Measurements from ENCODE around the gene TYMS.

Gene TYMS

DNA sequence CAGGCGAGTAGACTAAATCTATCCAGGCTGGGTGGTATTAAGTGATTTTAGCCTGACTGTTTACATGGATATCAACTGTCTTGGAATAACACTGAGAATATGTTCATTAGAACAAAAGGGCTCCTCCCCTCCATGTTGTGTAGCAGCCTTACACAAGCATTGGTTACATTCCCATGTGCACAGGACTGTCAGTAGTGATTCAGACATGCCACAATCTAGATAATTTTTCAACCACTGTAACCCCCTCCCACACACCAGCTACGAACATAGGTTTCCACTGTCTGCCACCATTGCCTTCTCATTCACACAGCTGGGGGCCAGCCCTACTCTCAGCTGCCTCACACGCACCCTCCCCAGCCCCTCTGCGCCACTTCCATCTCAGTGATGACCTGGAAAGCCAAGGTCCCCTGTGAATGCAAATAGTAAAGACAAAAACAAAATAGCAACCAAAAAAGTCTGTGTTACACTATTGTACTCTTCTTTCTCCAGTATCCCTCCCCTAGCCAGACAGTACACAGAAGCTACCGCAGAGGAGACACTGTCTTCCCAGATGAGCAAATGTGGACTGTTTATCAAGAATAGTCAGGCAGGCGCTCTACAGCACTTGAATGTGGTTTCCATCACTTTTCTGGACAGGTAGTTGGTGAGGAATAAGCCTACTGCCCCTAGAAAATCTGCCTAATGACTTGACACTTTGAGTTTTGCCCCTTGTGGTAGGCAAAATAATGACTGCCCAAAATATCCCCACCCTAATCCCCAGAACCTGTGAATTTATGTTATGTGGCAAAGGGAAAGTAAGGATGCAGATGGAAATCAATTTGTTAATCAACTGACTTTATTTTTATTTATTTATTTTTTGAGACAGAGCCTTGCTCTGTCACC is 27.9 kb upstream of the TYMS start:
- TF ChIP-seq FOXP2 (optimal IDR thresholded peaks at IDR 0.05; ENCODE audit: borderline replicate concordance, extremely low read depth, extremely low read length, insufficient read depth) (no peak), POLR2AphosphoS5 (IDR thresholded peaks at IDR 0.05; ENCODE audit: low read depth, low read length) (no peak), TAF1 (IDR thresholded peaks at IDR 0.05; ENCODE audit: borderline replicate concordance, insufficient read depth, low read length) (no peak), SIN3A (IDR thresholded peaks at IDR 0.05; ENCODE audit: borderline replicate concordance, insufficient read depth, low read length) (no peak)
- TF ChIP-seq, protein P1, sequence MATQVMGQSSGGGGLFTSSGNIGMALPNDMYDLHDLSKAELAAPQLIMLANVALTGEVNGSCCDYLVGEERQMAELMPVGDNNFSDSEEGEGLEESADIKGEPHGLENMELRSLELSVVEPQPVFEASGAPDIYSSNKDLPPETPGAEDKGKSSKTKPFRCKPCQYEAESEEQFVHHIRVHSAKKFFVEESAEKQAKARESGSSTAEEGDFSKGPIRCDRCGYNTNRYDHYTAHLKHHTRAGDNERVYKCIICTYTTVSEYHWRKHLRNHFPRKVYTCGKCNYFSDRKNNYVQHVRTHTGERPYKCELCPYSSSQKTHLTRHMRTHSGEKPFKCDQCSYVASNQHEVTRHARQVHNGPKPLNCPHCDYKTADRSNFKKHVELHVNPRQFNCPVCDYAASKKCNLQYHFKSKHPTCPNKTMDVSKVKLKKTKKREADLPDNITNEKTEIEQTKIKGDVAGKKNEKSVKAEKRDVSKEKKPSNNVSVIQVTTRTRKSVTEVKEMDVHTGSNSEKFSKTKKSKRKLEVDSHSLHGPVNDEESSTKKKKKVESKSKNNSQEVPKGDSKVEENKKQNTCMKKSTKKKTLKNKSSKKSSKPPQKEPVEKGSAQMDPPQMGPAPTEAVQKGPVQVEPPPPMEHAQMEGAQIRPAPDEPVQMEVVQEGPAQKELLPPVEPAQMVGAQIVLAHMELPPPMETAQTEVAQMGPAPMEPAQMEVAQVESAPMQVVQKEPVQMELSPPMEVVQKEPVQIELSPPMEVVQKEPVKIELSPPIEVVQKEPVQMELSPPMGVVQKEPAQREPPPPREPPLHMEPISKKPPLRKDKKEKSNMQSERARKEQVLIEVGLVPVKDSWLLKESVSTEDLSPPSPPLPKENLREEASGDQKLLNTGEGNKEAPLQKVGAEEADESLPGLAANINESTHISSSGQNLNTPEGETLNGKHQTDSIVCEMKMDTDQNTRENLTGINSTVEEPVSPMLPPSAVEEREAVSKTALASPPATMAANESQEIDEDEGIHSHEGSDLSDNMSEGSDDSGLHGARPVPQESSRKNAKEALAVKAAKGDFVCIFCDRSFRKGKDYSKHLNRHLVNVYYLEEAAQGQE (IDR thresholded peaks at IDR 0.05; ENCODE audit: insufficient read depth in 1 of 2, low read depth in 2 of 2, low read length in 2 of 2), result no peak

GRCh38 chr18:631560-631959 is 25.9 kb upstream of the TYMS start:
- TF ChIP-seq POLR2AphosphoS5 (IDR thresholded peaks at IDR 0.05; ENCODE audit: low read depth, low read length) (no peak), SIN3A (IDR thresholded peaks at IDR 0.05; ENCODE audit: borderline replicate concordance, insufficient read depth, low read length) (no peak), TAF1 (IDR thresholded peaks at IDR 0.05; ENCODE audit: borderline replicate concordance, insufficient read depth, low read length) (no peak), FOXP2 (optimal IDR thresholded peaks at IDR 0.05; ENCODE audit: borderline replicate concordance, extremely low read depth, extremely low read length, insufficient read depth) (no peak)
- TF ChIP-seq, protein P1 (IDR thresholded peaks at IDR 0.05; ENCODE audit: insufficient read depth in 1 of 2, low read depth in 2 of 2, low read length in 2 of 2), result no peak

DNA sequence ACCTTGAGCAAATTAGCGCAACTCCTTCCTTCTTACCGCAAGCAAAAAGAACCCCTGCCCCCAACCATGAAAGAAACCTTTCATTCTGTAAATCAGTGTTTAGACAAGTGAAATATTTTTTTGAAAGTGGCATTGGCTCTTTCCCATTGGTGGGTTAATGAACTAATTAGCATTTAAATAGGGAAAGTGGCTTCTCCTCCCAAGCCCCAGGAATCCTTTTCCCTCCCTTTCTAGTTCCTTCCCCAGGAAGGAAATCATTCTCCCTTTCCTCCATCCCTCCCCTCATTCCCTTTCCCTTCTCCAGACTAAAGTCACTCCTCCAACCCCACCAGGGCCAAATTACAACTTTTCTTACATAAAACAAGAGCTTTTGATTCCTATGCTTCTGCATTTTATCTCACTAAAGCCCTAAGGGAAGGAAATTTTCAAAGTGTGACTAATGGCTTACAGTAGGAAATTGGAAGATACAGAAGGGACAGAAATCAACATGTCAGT is 22.9 kb upstream of the TYMS start:
- TF ChIP-seq FOXP2 (optimal IDR thresholded peaks at IDR 0.05; ENCODE audit: borderline replicate concordance, extremely low read depth, extremely low read length, insufficient read depth) (no peak), POLR2AphosphoS5 (IDR thresholded peaks at IDR 0.05; ENCODE audit: low read depth, low read length) (no peak), TAF1 (IDR thresholded peaks at IDR 0.05; ENCODE audit: borderline replicate concordance, insufficient read depth, low read length) (no peak), SIN3A (IDR thresholded peaks at IDR 0.05; ENCODE audit: borderline replicate concordance, insufficient read depth, low read length) (no peak)
- TF ChIP-seq, protein P1 (IDR thresholded peaks at IDR 0.05; ENCODE audit: insufficient read depth in 1 of 2, low read depth in 2 of 2, low read length in 2 of 2), result no peak

DNA sequence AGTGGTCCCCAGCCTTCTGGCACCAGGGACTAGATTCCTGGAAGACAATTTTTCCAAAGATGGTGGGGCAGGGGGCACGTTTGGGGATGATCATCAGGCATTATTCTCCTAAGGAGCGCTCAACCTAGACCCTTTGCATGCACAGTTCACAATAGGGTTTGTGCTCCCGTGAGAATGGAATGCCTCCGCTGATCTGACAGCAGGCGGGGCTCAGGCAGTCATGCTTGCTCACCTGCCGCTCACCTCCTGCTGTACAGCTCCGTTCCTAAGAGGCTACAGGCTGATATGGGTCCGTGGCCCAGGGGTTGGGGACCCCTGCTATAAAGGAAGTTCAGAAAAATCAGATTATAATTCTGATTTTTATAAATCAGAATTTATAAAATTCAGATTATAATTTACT is 22.3 kb upstream of the TYMS start:
- TF ChIP-seq, protein P1 (IDR thresholded peaks at IDR 0.05; ENCODE audit: insufficient read depth in 1 of 2, low read depth in 2 of 2, low read length in 2 of 2), result no peak
- no peak for TF ChIP-seq POLR2AphosphoS5 (IDR thresholded peaks at IDR 0.05; ENCODE audit: low read depth, low read length)
- TF ChIP-seq SIN3A (IDR thresholded peaks at IDR 0.05; ENCODE audit: borderline replicate concordance, insufficient read depth, low read length), result no peak
- TF ChIP-seq FOXP2 (optimal IDR thresholded peaks at IDR 0.05; ENCODE audit: borderline replicate concordance, extremely low read depth, extremely low read length, insufficient read depth), result no peak
- no peak for TF ChIP-seq TAF1 (IDR thresholded peaks at IDR 0.05; ENCODE audit: borderline replicate concordance, insufficient read depth, low read length)
